Testis (tissue), 3 donors: ENCODE measurements around the gene U2SURP. TPM values are rescaled to one million over a fixed set of nuclear protein-coding genes. Genes with fewer than 3 reads are reported as not detected.

Experiments used
- DNase-seq: peaks from one replicate; pipeline ENCODE4 v3.0.0-alpha.2; 2019
- H3K27ac ChIP-seq, 2 donors: fragments of 200-600 bp; sonication (generic); one replicate each; pipeline ENCODE4 v1.5.1; 2019
- H3K27me3 ChIP-seq: fragments of 200-600 bp; sonication (generic); one replicate; pipeline ENCODE4 v1.5.1; 2019
- H3K36me3 ChIP-seq: fragments of 200-600 bp; sonication (generic); one replicate; pipeline ENCODE4 v1.5.1; 2017; ENCODE audit warnings: low read depth; ENCODE audit errors: missing control alignments
- H3K4me1 ChIP-seq: fragments of 200-600 bp; sonication (generic); one replicate; pipeline ENCODE4 v1.5.1; 2019
- H3K4me3 ChIP-seq, 2 donors: fragments of 200-600 bp; sonication (generic); one replicate each; pipeline ENCODE4 v1.5.1; 2017 to 2019
- H3K9me3 ChIP-seq: fragments of 200-600 bp; sonication (generic); one replicate; pipeline ENCODE4 v1.5.1; 2017
- POLR2A ChIP-seq: fragments of 450-650 bp; IDR thresholded peaks from one replicate; pipeline ENCODE4 v1.6.1; 2017; ENCODE audit warnings: antibody characterized with exemption, mild to moderate bottlenecking, moderate library complexity
- WGBS, 2 donors: methylation state at CpG; one replicate each; pipeline ENCODE4 v1.1.5; 2018; 5-methylcytosine and 5-hydroxymethylcytosine counted together
- intact Hi-C: fragments of 100-400 bp; cut with DNase I; formaldehyde crosslinking; loops from one replicate; pipeline ENCODE4 v1.15.1; 2023; ENCODE audit warnings: low total_unique reads
- polyA plus RNA-seq: library from polyadenylated mRNA; stranded (reverse); fragments of 350-450 nt; fragmentation: Illumina TruSeq; extraction: RNeasy Lipid Tissue Mini Kit (QIAGEN cat#74804); gene quantifications from one replicate; pipeline ENCODE4 v1.2.3, GENCODE V29; 2014; ENCODE audit warnings: low read depth, low replicate concordance; ENCODE audit not compliant: insufficient read depth
- total RNA-seq, 2 donors: library from RNA; depleted of rRNA; stranded (reverse); fragments of >200 nt; gene quantifications; one replicate each; pipeline ENCODE4 v1.2.3, GENCODE V29; 2016
- TF ChIP-seq, protein P1 (sequence below), 3 experiments: fragments of 450-650 bp in 2 of 3; fragments of 200-600 bp in 1 of 3; sonication (generic) in 1 of 3; IDR thresholded peaks; one replicate each; pipeline ENCODE4 v1.5.1; 2016 to 2019; ENCODE audit warnings: antibody characterized with exemption in 3 of 3, mild to moderate bottlenecking in 2 of 3, moderate library complexity in 1 of 3

U2SURP gene
- total and polyA plus RNA-seq, 3 donors from 2014 or later = 38.1 to 112 (median 110) TPM

DNA sequence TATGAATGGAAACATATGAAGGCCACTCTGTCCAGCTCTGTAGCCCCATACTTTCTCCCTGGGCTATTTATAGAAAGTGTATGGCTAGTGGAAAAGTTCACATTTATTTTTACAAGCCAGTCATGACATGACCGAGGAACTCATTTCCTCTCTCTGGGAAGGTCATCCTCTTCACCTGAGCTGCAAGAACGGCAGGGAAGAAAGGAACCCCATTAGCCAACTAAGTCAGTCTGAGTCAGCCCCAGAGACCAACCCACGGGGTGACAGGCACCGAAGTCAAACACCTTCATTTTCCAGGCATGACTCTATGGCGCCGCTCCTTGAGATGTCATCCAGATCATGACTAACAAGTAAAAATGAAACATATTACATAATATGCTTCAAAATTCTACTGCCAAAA is 42.7 kb upstream of the U2SURP start:
- 83 to 90% methylated on average over 6 of the region's 6 CpGs for WGBS, 2 donors
- intact Hi-C loops = no loop called here
- DNase-seq = no peak

DNA sequence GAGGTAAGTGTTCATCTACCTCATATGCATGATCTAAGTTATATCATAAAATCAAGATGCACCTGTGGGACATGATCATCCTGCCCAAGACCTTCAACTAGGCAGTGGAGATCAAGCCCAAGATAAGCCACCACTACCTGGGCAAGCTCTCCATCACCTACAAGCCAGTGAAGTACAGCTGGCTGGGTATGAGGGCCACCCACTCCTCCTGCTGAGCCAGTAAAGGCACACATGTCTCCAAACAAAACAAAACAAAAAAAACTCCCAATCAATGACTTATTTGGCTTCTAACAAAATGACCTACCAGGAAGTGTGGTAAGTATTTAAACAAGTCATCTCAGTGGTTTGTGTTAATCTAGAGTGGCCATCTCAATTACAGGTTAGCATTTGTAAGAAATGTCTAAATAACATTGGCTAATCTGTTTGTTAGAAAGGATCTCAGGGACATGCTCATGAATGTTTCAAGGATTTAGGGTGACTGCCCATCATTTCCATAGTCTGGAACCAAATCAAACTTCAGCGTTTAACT is 41.0 kb upstream of the U2SURP start:
- no peak for DNase-seq
- Histone ChIP-seq H3K27ac (no peak overlapping the region), H3K36me3 (no peaks in the 10 kb centered on the region), H3K27me3 (no peaks in the 10 kb centered on the region), H3K4me3 (no peak overlapping the region), H3K9me3 (no peaks in the 10 kb centered on the region), H3K4me1 (no peaks in the 10 kb centered on the region)
- intact Hi-C loops = no loop called here
- WGBS, 2 donors = 80 to 83% methylated on average over 1 of the region's 1 CpG
- TF ChIP-seq, protein P1, sequence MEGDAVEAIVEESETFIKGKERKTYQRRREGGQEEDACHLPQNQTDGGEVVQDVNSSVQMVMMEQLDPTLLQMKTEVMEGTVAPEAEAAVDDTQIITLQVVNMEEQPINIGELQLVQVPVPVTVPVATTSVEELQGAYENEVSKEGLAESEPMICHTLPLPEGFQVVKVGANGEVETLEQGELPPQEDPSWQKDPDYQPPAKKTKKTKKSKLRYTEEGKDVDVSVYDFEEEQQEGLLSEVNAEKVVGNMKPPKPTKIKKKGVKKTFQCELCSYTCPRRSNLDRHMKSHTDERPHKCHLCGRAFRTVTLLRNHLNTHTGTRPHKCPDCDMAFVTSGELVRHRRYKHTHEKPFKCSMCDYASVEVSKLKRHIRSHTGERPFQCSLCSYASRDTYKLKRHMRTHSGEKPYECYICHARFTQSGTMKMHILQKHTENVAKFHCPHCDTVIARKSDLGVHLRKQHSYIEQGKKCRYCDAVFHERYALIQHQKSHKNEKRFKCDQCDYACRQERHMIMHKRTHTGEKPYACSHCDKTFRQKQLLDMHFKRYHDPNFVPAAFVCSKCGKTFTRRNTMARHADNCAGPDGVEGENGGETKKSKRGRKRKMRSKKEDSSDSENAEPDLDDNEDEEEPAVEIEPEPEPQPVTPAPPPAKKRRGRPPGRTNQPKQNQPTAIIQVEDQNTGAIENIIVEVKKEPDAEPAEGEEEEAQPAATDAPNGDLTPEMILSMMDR (IDR thresholded peaks at IDR 0.05) = no peak
- TF ChIP-seq POLR2A = no peak

More for the DNA sequence above, 42.7 kb upstream of the U2SURP start:
- H3K27me3 ChIP-seq = no peaks in the 10 kb centered on the region
- H3K9me3 ChIP-seq = no peaks in the 10 kb centered on the region
- no peaks in the 10 kb centered on the region for H3K4me1 ChIP-seq
- no peak overlapping the region for H3K27ac ChIP-seq
- no peak overlapping the region for H3K4me3 ChIP-seq
- TF ChIP-seq, protein P1 (IDR thresholded peaks at IDR 0.05) = no peak
- no peak for TF ChIP-seq POLR2A
- no peaks in the 10 kb centered on the region for H3K36me3 ChIP-seq

DNA sequence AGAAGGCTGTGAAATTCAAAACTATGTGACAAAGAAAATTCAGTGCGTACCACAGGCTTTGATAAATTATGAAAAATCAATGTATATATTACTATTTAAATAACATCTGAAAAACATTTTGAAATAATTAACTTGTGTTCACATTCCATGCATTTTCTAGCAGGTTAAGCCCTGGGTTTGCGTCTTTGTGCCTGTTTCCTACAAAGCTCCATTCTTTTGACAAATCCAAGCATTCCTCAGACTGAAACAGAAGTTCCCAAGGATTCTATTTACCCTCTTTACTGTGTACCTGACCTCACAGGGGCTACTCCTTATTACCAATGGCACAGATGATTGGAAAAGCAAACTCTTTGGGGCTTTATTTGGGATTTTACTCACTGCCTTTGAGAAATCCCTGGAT is 39.8 kb upstream of the U2SURP start:
- WGBS, 2 donors = 64 to 74% methylated on average over 2 of the region's 2 CpGs
- H3K4me1 ChIP-seq = no peaks in the 10 kb centered on the region
- no peaks in the 10 kb centered on the region for H3K27me3 ChIP-seq
- intact Hi-C loops = no loop called here
- H3K9me3 ChIP-seq = no peaks in the 10 kb centered on the region
- H3K27ac ChIP-seq = no peak overlapping the region
- DNase-seq = no peak
- H3K4me3 ChIP-seq = no peak overlapping the region
- TF ChIP-seq, protein P1 (IDR thresholded peaks at IDR 0.05) = no peak
- no peak for TF ChIP-seq POLR2A
- H3K36me3 ChIP-seq = no peaks in the 10 kb centered on the region

DNA sequence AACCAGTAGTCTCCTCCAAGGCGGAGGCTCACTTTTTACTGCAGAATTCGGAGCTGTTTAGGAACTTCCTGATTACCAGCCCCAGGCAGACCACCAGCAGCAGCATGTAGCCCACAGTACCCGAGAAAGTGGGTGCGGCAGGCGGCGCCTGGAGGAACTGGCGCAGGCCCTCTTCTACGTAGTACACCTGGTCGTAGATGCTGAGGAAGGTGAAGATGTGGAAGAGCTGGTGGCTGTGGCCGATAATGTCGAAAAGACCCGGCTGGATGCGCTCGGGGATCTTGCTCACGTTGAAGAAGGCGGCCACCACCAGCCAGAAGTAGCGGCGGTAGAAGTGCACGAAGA is 39.2 kb upstream of the U2SURP start:
- Histone ChIP-seq H3K27me3 (no peaks in the 10 kb centered on the region), H3K27ac (peak overlapping the region in 1 of 2 donors; percentile 18), H3K4me1 (no peaks in the 10 kb centered on the region), H3K36me3 (no peaks in the 10 kb centered on the region), H3K4me3 (peak overlapping the region; percentile 51 to 53), H3K9me3 (no peaks in the 10 kb centered on the region)
- DNase-seq = no peak
- no peak for TF ChIP-seq POLR2A
- TF ChIP-seq, protein P1 (IDR thresholded peaks at IDR 0.05) = no peak
- intact Hi-C loops = no loop called here
- 72 to 77% methylated on average over 19 of the region's 19 CpGs for WGBS, 2 donors

DNA sequence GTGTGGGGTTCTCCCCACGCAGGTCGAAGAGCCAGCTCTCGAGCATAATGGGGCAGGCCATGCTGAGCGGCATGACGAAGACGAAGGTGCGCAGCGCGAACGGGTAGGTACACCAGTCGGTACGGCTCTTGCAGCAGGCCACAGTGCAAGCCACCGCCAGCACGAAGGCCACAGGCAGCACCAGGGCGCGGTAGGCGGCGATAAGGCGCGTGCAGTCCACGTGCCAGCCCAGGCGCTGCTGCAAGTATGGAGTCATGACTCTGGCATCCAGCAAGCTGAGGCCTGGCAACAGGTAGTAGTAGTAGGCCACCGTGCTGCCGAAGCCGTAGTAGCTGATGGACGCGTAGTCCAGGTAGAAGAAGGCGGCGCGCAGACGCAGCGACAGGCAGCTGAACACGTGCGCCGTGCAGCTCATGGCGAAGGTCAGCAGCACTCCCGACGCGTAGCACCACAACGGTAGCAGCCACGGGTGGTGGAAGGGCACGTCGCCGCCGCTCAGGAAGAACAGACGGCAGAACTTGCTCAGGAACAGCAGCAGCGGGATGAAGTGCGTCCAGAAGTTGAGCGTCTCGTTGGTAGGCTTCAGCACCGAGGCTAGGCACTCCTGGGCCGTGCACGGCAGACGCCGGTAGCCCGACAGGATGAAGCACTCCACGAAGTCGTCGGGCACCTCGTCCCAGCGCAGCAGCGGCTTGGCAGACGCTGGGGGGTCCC is 38.7 kb upstream of the U2SURP start:
- peak overlapping the region; percentile 18 to 45 for H3K27ac ChIP-seq
- TF ChIP-seq, protein P1 (IDR thresholded peaks at IDR 0.05) = no peak
- TF ChIP-seq POLR2A = no peak
- peak; percentile 37 for DNase-seq
- no peaks in the 10 kb centered on the region for H3K27me3 ChIP-seq
- intact Hi-C loops = no loop called here
- no peaks in the 10 kb centered on the region for H3K9me3 ChIP-seq
- H3K4me1 ChIP-seq = no peaks in the 10 kb centered on the region
- H3K36me3 ChIP-seq = no peaks in the 10 kb centered on the region
- H3K4me3 ChIP-seq = peak overlapping the region; percentile 51 to 53
- WGBS, 2 donors = 60 to 91% methylated on average over 24 to 63 of the region's 63 CpGs
